Duodenal mucosa (tissue), 2 donors: ENCODE measurements around the gene ZNF519.

ENCODE experiments used
- H3K27ac ChIP-seq: one replicate; pipeline ENCODE4 v1.7.0; 2013; ENCODE audit warnings: low read depth, low read length
- H3K27me3 ChIP-seq, 2 donors: one replicate each; pipeline ENCODE4 v1.7.0; 2013; ENCODE audit warnings: low read length in 2 of 2, control low read depth in 1 of 2; ENCODE audit not compliant: insufficient read depth in 2 of 2, control insufficient read depth in 1 of 2
- H3K36me3 ChIP-seq, 2 donors: one replicate each; pipeline ENCODE4 v1.7.0; 2013; ENCODE audit warnings: low read length in 2 of 2, control low read depth in 1 of 2; ENCODE audit not compliant: insufficient read depth in 2 of 2, control insufficient read depth in 1 of 2
- H3K4me1 ChIP-seq, 2 donors: one replicate each; pipeline ENCODE4 v1.7.0; 2013; ENCODE audit warnings: low read length in 2 of 2, control low read depth in 1 of 2; ENCODE audit not compliant: insufficient read depth in 2 of 2, control insufficient read depth in 1 of 2
- H3K4me3 ChIP-seq, 2 donors: one replicate each; pipeline ENCODE4 v1.7.0; 2013; ENCODE audit warnings: low read length in 2 of 2, low read depth in 1 of 2
- H3K9ac ChIP-seq, 2 donors: one replicate each; pipeline ENCODE4 v1.7.0; 2013; ENCODE audit warnings: low read length in 2 of 2, low read depth in 1 of 2
- H3K9me3 ChIP-seq, 2 donors: one replicate each; pipeline ENCODE4 v1.7.0; 2013; ENCODE audit warnings: low read length in 2 of 2, control low read depth in 1 of 2; ENCODE audit not compliant: control insufficient read depth in 1 of 2

ZNF519 gene

DNA sequence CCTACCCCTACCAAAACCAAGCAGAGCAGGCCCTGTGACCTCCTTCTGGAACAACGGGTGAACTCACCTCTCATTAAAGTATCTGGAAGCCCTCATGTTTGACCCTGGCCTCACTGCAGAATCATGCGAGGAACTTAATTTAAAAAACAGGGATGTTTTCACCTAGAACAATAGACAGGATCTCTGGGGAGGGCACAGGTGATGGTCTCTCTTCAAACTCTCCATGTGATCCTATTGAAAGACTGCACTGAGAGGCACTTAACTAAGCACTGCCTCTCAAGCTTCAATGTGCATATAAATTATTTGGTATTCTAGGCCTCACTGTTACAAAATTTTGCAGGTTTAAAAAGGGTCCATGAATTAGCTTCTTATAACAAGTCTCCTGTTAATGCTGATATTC lies 7.5 kb downstream of the ZNF519 start:
- no peak overlapping the region for H3K9ac ChIP-seq
- H3K36me3 ChIP-seq = no peaks in the 10 kb centered on the region
- no peak overlapping the region for H3K4me3 ChIP-seq
- no peaks in the 10 kb centered on the region for H3K9me3 ChIP-seq
- H3K27me3 ChIP-seq = no peaks in the 10 kb centered on the region
- H3K4me1 ChIP-seq = no peaks in the 10 kb centered on the region
- no peak overlapping the region for H3K27ac ChIP-seq

DNA sequence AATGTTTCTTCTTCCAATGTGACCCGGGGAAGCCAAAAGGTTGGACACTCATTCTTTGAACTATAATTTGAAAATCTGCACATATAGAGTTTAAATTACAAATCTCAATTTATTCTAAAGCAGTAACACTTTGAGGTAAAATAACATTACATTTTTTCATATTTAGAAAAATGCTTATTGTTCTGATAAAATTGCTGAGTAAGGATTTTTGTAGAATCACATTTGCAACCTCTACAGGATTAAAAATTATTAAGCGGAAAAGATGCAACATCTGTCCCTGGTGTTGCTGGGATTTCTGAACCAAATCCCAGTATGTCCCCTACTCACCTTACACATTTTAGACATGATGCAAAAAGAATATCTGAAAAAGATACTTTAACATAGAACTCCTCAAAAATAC lies 10.1 kb downstream of the ZNF519 start:
- Histone ChIP-seq H3K4me3 (no peak overlapping the region), H3K9ac (no peak overlapping the region), H3K27me3 (no peaks in the 10 kb centered on the region), H3K9me3 (no peaks in the 10 kb centered on the region), H3K36me3 (peaks cover 0 to 3% of the 10 kb centered on the region in 2 donors), H3K27ac (no peak overlapping the region), H3K4me1 (no peaks in the 10 kb centered on the region)

DNA sequence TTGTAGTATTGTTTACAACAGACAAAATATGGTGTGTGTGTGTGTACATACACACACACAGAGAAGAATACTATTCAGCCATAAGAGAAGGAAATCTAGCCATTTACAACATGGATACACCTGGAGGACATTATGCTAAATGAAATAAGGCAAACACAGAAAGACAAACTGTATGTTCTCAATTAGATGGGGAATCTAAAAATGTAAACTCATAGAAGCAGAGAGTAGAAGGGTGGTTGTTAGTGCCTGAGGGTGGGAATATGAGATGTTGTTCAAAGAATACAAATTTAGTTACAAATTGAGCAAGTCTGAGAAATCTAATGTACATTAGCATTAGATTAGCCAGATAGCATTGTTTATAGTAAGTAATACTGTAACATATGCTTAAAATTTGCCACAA lies 11.3 kb downstream of the ZNF519 start:
- Histone ChIP-seq H3K36me3 (peaks cover 0 to 3% of the 10 kb centered on the region in 2 donors), H3K4me3 (no peak overlapping the region), H3K4me1 (no peaks in the 10 kb centered on the region), H3K27me3 (no peaks in the 10 kb centered on the region), H3K9me3 (no peaks in the 10 kb centered on the region), H3K9ac (no peak overlapping the region), H3K27ac (no peak overlapping the region)

DNA sequence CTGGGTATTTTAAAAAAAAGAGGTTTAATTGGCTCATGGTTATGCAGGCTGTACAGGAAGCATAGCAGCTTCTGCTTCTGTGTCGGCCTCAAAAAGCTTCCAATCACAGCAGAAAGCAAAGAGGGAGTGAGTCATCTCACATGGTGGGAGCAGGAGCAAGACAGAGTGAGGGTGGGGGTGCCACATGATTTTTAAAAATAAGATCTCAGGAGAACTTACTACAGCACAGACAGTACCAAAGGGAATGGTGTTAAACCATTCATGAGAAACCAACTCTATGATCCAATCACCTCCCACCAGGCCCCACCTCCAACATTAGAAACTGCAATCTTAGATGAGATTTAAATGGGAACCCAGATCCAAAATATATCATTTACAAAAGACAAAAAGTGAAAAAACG lies 14.6 kb downstream of the ZNF519 start:
- Histone ChIP-seq H3K36me3 (peaks cover 0 to 3% of the 10 kb centered on the region in 2 donors), H3K9ac (no peak overlapping the region), H3K9me3 (no peaks in the 10 kb centered on the region), H3K27ac (no peak overlapping the region), H3K4me1 (no peaks in the 10 kb centered on the region), H3K27me3 (no peaks in the 10 kb centered on the region), H3K4me3 (no peak overlapping the region)

DNA sequence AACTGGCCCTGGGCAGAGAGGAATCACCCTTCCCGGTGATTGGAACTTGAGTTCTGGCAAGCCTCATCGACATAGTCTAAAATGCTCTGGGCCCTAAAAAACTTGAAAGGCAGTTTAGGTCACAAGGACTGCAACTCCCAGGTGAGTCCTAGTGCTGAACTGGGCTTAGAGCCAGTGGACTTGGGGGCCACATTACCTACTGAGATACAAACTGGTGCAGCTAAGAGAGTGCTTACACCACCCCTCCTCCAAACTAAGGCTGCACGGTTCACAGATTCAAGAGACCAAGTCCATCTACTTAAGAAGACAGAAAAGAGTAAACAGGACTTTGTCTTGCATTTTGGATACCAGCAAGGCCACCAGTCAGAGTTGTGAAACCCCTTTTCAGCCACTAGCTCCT lies 25.3 kb downstream of the ZNF519 start:
- Histone ChIP-seq H3K27me3 (no peaks in the 10 kb centered on the region), H3K9ac (no peak overlapping the region), H3K4me1 (no peaks in the 10 kb centered on the region), H3K9me3 (peaks cover 3 to 23% of the 10 kb centered on the region in 2 donors), H3K27ac (no peak overlapping the region), H3K36me3 (no peaks in the 10 kb centered on the region), H3K4me3 (peak overlapping the region in 1 of 2 donors; percentile 5)

DNA sequence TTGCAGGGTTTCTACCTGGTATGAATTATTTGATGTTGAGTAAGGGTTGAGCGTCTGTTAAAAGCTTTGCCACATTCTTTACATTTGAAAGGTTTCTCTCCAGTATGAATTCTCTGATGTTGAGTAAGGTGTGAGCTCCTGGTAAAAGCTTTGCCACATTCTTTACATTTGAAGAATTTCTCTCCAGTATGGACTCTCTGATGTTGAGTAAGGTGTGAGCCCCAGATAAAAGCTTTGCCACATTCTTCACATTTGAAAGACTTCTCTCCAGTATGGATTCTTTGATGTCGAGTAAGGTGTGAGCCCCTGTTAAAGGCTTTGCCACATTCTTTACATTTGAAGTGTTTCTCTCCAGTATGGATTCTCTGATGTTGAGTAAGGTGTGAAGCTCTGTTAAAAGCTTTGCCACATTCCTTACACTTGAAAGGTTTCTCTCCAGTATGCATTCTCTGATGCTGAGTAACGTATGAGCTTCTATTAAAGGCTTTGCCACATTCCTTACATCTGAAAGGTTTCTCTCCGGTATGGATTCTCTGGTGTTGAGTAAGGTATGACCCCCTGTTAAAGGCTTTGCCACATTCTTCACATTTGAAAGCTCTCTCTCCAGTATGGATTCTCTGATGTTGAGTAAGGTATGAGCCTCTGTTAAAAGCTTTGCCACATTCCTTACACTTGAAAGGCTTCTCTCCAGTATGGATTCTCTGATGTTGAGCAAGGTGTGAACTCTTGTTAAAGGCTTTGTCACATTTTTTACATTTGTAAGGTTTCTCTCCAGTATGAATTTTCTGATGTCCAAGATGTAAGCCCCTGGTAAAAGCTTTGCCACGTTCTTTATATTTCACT lies 27.1 kb downstream of the ZNF519 start:
- H3K36me3 ChIP-seq = no peaks in the 10 kb centered on the region
- H3K27ac ChIP-seq = no peak overlapping the region
- H3K4me3 ChIP-seq = no peak overlapping the region
- H3K27me3 ChIP-seq = no peaks in the 10 kb centered on the region
- H3K4me1 ChIP-seq = no peaks in the 10 kb centered on the region
- H3K9me3 ChIP-seq = peaks cover 3 to 23% of the 10 kb centered on the region in 2 donors
- no peak overlapping the region for H3K9ac ChIP-seq

DNA sequence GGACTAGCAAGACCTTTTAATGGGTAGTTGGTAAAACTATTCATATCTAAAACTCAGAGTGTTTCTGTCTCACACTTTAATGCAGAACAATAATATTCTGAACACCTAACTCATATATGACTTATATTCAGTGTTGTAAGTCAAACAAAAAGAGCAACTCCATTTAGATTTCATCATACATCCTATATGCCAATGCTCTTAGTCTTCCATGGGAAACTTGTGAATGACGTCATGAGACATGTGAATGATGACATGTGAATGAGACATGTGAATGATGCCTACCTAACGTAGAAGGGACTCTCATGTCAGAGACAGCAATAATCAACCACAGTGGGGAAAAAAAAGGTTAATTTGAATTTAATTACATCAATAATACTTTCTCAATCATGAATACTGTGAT lies 28.0 kb downstream of the ZNF519 start:
- Histone ChIP-seq H3K9me3 (peaks cover 0 to 20% of the 10 kb centered on the region in 2 donors), H3K27me3 (no peaks in the 10 kb centered on the region), H3K27ac (no peak overlapping the region), H3K4me1 (no peaks in the 10 kb centered on the region), H3K36me3 (no peaks in the 10 kb centered on the region), H3K9ac (no peak overlapping the region), H3K4me3 (no peak overlapping the region)

DNA sequence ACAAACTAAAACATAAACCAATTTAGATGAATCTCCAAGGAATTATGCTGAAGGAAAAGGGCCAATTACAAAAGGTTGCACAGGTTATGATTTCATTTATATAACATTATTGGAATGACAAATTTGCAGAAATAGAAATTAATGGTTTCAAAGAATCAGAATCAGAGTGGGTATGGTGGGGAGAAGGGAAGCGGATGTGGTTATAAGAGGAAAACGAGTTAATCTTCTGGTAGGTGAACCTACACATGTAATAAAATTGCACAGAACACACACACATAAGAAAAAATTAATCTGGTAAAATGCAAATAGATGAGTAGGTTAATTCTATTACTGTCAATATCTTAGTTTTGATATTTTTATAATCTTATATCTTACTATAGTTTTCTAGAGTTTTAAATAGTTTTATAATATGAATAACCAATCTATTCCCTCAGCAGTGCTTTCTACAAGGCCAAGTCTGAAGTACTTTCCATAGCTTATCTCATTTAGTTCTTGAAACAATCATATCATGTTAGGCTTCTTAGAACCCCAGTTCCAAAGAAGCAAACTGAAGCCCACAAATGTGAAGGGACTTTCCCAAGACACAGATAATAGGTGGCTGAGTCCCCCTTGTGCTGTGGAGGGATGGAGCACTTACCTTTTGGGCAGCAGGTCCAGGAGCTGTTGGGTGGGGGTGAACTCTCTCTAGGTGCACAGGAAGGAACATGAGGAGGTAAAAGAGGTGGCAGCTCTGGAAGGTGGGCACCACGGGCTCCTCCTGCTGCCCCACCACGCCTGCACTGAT lies 31.5 kb downstream of the ZNF519 start:
- H3K27me3 ChIP-seq = no peaks in the 10 kb centered on the region
- H3K4me1 ChIP-seq = no peaks in the 10 kb centered on the region
- H3K36me3 ChIP-seq = no peaks in the 10 kb centered on the region
- H3K9me3 ChIP-seq = peaks cover 0 to 6% of the 10 kb centered on the region in 2 donors
- H3K9ac ChIP-seq = no peak overlapping the region
- no peak overlapping the region for H3K4me3 ChIP-seq
- no peak overlapping the region for H3K27ac ChIP-seq

DNA sequence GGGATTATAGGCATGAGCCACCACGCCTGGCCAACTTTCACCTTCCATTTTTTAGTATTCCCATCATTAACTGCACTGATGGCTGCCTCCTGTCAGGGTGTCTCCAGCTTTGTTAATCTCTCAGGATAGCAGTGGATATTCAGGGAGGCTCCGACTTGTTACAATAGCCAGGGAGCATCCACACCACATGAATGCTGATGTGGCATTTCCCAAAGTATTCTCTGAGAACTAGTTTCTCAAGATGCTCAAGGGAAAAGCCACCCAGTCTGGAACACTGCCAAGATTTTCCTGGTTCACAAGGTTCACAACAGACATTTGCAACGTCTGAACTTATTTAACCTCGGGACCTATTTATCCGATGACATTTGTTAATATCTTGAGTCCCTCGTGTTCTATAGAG lies 33.8 kb downstream of the ZNF519 start:
- no peak overlapping the region for H3K9ac ChIP-seq
- H3K4me3 ChIP-seq = no peak overlapping the region
- no peaks in the 10 kb centered on the region for H3K9me3 ChIP-seq
- no peak overlapping the region for H3K27ac ChIP-seq
- H3K36me3 ChIP-seq = no peaks in the 10 kb centered on the region
- no peaks in the 10 kb centered on the region for H3K27me3 ChIP-seq
- no peaks in the 10 kb centered on the region for H3K4me1 ChIP-seq

DNA sequence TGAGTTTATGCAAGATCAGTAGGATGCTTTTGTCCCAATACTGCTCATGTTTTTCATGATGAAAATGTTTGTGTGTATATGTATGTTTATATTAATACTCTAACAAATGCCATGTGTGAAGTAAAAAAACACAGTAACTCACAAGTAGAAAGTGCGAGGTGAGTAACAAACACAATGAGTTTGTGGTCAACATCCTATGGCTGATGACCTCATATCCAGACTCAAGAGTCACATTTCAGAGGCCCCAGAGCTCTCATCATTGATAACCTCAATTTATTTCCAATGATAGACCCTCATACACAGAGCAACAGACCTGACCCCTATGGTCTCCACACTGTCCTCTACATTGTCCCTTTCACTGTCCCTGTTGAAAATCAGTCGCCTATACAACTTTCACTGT lies 34.5 kb downstream of the ZNF519 start:
- H3K27me3 ChIP-seq = no peaks in the 10 kb centered on the region
- no peak overlapping the region for H3K4me3 ChIP-seq
- H3K9me3 ChIP-seq = no peaks in the 10 kb centered on the region
- H3K9ac ChIP-seq = no peak overlapping the region
- H3K36me3 ChIP-seq = no peaks in the 10 kb centered on the region
- H3K4me1 ChIP-seq = no peaks in the 10 kb centered on the region
- no peak overlapping the region for H3K27ac ChIP-seq
